Right lobe of liver (tissue), 6 donors: ENCODE results near the gene TRAPPC3L. TPM values are rescaled to one million over a fixed set of nuclear protein-coding genes. Genes with fewer than 3 reads are reported as not detected.

Experiments used
- ATAC-seq, 4 donors: fragments of 200-7000 bp; cut with Tn5 transposase; one replicate each; pipeline ENCODE4 v1.9.1; 2020; ENCODE audit warnings: mild to moderate bottlenecking in 4 of 4, moderate library complexity in 4 of 4
- DNase-seq, 3 donors: peaks; one replicate each; pipeline ENCODE4 v3.0.0-alpha.2; 2020
- H3K27ac ChIP-seq, 3 donors: fragments of 200-600 bp; one replicate each; pipeline ENCODE4 v1.8.0; 2022
- H3K27me3 ChIP-seq, 2 donors: fragments of 200-600 bp; one replicate each; pipeline ENCODE4 v1.8.0; 2022
- H3K36me3 ChIP-seq, 4 donors: fragments of 200-600 bp; sonication (generic) in 1 of 4; one replicate each; pipeline versions ENCODE4 v1.5.1 to v1.8.0; 2017 to 2022; ENCODE audit warnings: control low read depth in 1 of 4
- H3K4me1 ChIP-seq, 4 donors: fragments of 200-600 bp; sonication (generic) in 1 of 4; one replicate each; pipeline versions ENCODE4 v1.5.1 to v1.8.0; 2017 to 2022; ENCODE audit warnings: control low read depth in 1 of 4
- H3K4me3 ChIP-seq, 3 donors: fragments of 200-600 bp; one replicate each; pipeline ENCODE4 v1.8.0; 2022
- H3K9me3 ChIP-seq, 4 donors: fragments of 200-600 bp; sonication (generic) in 1 of 4; one replicate each; pipeline versions ENCODE4 v1.5.1 to v1.8.0; 2017 to 2022; ENCODE audit warnings: control low read depth in 1 of 4
- CTCF ChIP-seq, 4 donors: fragments of 200-600 bp in 3 of 4; fragments of 450-650 bp in 1 of 4; IDR thresholded peaks; one replicate each; pipeline versions ENCODE4 v1.5.1 to v1.8.0; 2016 to 2022; ENCODE audit warnings: antibody characterized with exemption in 4 of 4, mild to moderate bottlenecking in 2 of 4
- POLR2A ChIP-seq: fragments of 450-650 bp; IDR thresholded peaks from one replicate; pipeline ENCODE4 v1.6.1; 2017; ENCODE audit warnings: antibody characterized with exemption, mild to moderate bottlenecking
- WGBS: methylation state at CpG from one replicate; pipeline ENCODE4 v1.1.6; 2018; ENCODE audit warnings: low coverage, low lambda C conversion rate; ENCODE audit not compliant: insufficient coverage; ENCODE audit errors: missing lambda C conversion rate; 5-methylcytosine and 5-hydroxymethylcytosine counted together
- intact Hi-C, 2 donors: fragments of 100-400 bp; cut with DNase I; formaldehyde crosslinking; loops; one replicate each; pipeline versions ENCODE4 v1.11.2 to v1.14.1; 2022
- total RNA-seq, 6 experiments: library from RNA; depleted of rRNA in 2 of 6; stranded (reverse); fragments of >200 nt in 2 of 6; fragmentation: NEBNext Ultra II Directional in 3 of 6; extraction: Animal tissue kit (Norgen Biotek cat#: 25700) in 3 of 6; gene quantifications; one replicate each; pipeline versions ENCODE4 v1.1.0 to v1.2.4, GENCODE V29; 2016 to 2023
- donor health status: DM: no; HTN: yes; CAD: no.
- donor health status: DM: no; HTN: no; CAD: no.
- donor health status: DM: no; HTN: no; CAD: no.
- donor health status: DM: no; HTN: yes; CAD: no.
- donor health status: DM: no; HTN: yes; CAD: no.

TRAPPC3L gene
- total RNA-seq, 6 experiments from 2014 or later: 0.12 to 0.17 TPM; not detected in 4

- intact Hi-C loops: no loop called here
- no peak overlapping the region for H3K4me3 ChIP-seq
- H3K27me3 ChIP-seq: no peaks in the 10 kb centered on the region
- no peaks in the 10 kb centered on the region for H3K9me3 ChIP-seq
- H3K4me1 ChIP-seq: no peaks in the 10 kb centered on the region
- DNase-seq (no peak), ATAC-seq (peak; percentile 51 to 78 (median 56))
- TF ChIP-seq POLR2A (no peak), CTCF (IDR thresholded peaks at IDR 0.05) (no peak)
- WGBS: 56% methylated on average over 5 of the region's 5 CpGs
- no peaks in the 10 kb centered on the region for H3K36me3 ChIP-seq
- H3K27ac ChIP-seq: no peak overlapping the region
These were observed 69.3 kb downstream of the TRAPPC3L start for GRCh38 chr6:116476002-116476678.

DNA sequence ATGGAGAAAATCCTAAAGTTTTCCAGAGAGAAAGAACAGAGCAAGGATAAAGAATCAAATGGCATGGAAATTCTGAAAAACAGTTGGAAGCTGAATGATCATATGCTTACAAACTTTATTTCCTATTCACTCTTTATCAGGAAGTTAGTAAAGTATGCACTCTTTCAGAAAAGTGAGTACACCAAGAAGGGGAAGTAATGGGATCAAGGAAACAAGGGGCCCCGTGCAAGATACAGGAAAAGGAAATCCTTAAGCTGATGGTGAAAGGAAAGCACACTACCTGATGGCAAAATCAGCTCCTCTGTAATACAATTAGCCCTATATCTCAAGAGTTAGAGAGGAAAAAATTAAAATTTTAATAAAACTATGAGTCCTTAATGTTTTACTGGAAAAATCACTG, 70.3 kb downstream of the TRAPPC3L start:
- no peak overlapping the region for H3K4me3 ChIP-seq
- DNase-seq: no peak
- no peaks in the 10 kb centered on the region for H3K4me1 ChIP-seq
- H3K27me3 ChIP-seq: no peaks in the 10 kb centered on the region
- no peaks in the 10 kb centered on the region for H3K36me3 ChIP-seq
- 42% methylated on average over 1 of the region's 1 CpG for WGBS
- H3K9me3 ChIP-seq: no peaks in the 10 kb centered on the region
- no peak for TF ChIP-seq CTCF (IDR thresholded peaks at IDR 0.05)
- no peak for TF ChIP-seq POLR2A
- intact Hi-C loops: no loop called here
- ATAC-seq: peak; percentile 42 to 57 (median 48)
- no peak overlapping the region for H3K27ac ChIP-seq

DNA sequence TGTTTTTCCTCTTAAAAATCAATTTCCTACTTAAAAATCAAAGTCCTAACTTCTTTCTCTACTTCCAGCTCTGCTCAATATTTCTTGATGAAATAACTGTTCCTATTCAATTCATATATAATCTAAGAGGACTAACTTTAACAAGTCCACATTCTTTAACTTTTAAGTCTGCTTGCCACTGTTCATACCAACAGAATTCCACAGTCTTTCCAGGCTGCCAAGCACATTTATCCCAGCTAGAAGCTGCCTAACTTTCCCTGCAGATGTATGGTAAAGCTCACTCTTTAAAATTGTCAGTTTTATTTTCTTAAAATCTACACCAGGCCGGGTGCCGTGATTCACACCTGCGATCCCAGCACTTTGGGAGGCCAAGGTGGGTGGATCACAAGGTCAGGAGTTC, 72.8 kb downstream of the TRAPPC3L start:
- Histone ChIP-seq H3K27ac (no peak overlapping the region), H3K4me1 (no peaks in the 10 kb centered on the region), H3K9me3 (no peaks in the 10 kb centered on the region), H3K4me3 (no peak overlapping the region), H3K27me3 (no peaks in the 10 kb centered on the region), H3K36me3 (no peaks in the 10 kb centered on the region)
- intact Hi-C loops: no loop called here
- 72% methylated on average over 3 of the region's 3 CpGs for WGBS
- ATAC-seq: no peak
- no peak for TF ChIP-seq CTCF (IDR thresholded peaks at IDR 0.05)
- TF ChIP-seq POLR2A: no peak
- no peak for DNase-seq

GRCh38 chr6:116471531-116471930, 74.0 kb downstream of the TRAPPC3L start:
- no peaks in the 10 kb centered on the region for H3K36me3 ChIP-seq
- ATAC-seq (no peak), DNase-seq (no peak)
- intact Hi-C loops: no loop called here
- TF ChIP-seq CTCF (IDR thresholded peaks at IDR 0.05) (no peak), POLR2A (no peak)
- 62% methylated on average over 1 of the region's 1 CpG for WGBS
- no peaks in the 10 kb centered on the region for H3K27me3 ChIP-seq
- no peak overlapping the region for H3K27ac ChIP-seq
- no peaks in the 10 kb centered on the region for H3K9me3 ChIP-seq
- H3K4me3 ChIP-seq: no peak overlapping the region
- no peaks in the 10 kb centered on the region for H3K4me1 ChIP-seq

GRCh38 chr6:116468293-116468692, 77.2 kb downstream of the TRAPPC3L start:
- H3K4me3 ChIP-seq: no peak overlapping the region
- no peak overlapping the region for H3K27ac ChIP-seq
- 31% methylated on average over 1 of the region's 1 CpG for WGBS
- H3K4me1 ChIP-seq: no peaks in the 10 kb centered on the region
- ATAC-seq: no peak
- intact Hi-C loops: no loop called here
- no peaks in the 10 kb centered on the region for H3K27me3 ChIP-seq
- TF ChIP-seq CTCF (IDR thresholded peaks at IDR 0.05) (no peak), POLR2A (no peak)
- no peak for DNase-seq
- H3K9me3 ChIP-seq: no peaks in the 10 kb centered on the region
- no peaks in the 10 kb centered on the region for H3K36me3 ChIP-seq
